Left ventricle myocardium superior (tissue), 1 donor: ENCODE results near the gene CNTNAP5. TPM values are rescaled to one million over a fixed set of nuclear protein-coding genes. Genes with fewer than 3 reads are reported as not detected.
A peak's percentile ranks its signal among the peaks of the same experiment; 100 is the strongest.

ENCODE experiments used
- ATAC-seq: fragments of 200-7000 bp; cut with Tn5 transposase; one replicate; pipeline ENCODE4 v1.9.1; 2020; ENCODE audit warnings: mild to moderate bottlenecking, moderate library complexity
- DNase-seq: peaks from one replicate; pipeline ENCODE4 v3.0.0-alpha.2; 2020
- intact Hi-C: fragments of 100-400 bp; cut with micrococcal nuclease; formaldehyde crosslinking; loops from one replicate; pipeline ENCODE4 v1.11.0; 2022
- total RNA-seq: library from RNA; stranded (reverse); fragmentation: NEBNext Ultra II Directional; extraction: Animal tissue kit (Norgen Biotek cat#: 25700); gene quantifications from one replicate; pipeline ENCODE4 v1.2.1, GENCODE V29; 2021
- donor health status: DM: no; HTN: yes; CAD: no; lungs with severe emphysema.

CNTNAP5 gene
- total RNA-seq, 1 donor from 2014 or later, result not detected

DNA sequence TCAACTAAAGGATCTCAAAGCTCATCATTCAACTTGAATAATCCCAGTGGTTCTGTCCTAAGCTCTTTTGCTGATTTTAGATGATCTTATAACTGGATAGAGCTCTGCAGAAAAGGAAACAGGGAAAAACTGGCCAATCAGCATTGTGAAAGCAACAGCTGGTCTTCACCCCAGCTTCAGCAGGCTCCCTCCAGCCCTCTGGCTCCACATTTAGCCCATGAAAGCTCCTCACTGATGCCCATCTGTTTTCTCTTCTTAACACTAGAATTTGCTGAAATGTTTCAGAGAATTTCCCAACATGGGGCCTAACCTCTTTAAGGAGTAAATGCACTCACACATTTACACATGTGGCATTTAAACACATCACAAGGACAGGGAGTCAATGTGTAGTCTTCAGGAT lies 223.3 kb downstream of the CNTNAP5 start:
- DNase-seq (no peak), ATAC-seq (no peak)
- intact Hi-C loops, result no loop called here

DNA sequence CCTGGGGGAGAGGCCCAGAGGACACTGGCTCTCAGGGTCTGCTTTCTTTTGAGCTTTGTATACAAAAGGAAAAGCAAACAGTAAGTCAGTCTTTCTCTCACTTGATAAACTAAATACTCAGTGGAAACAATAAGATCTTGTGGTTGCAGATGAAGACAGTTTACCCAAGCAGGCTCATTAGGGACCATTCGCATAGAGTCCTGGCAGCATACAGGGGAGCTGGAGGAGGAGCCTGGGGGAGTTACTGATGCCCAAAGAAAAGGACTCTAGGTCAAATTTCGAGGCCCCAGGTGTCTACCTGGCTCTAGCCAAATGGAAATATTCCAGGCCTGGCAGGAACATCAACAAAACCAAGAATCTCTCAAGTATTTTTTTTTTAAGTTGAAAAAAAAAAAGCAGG lies 225.3 kb downstream of the CNTNAP5 start:
- ATAC-seq, result no peak
- intact Hi-C loops, result no loop called here
- no peak for DNase-seq

DNA sequence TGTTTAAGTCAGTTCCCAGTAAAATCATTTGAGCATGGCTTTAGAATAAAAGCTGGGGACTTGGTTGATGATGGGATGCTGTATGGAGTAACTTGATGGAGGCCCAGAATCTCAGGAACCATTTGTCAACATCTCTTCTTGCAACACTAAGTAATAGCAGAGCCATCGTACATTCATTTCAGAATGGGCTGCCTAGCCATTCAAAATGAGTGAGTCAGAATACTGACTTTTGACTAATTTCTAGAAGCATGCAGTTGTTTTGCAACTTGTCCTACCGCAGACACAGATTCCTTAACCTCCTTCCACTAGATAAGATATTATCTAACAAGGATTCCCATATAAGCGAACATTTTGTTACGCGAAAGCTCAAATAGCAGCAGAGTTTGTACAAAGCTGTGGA lies 229.5 kb downstream of the CNTNAP5 start:
- no peak for ATAC-seq
- intact Hi-C loops, result no loop called here
- DNase-seq, result no peak

- intact Hi-C loops, result no loop called here
- no peak for DNase-seq
- ATAC-seq, result no peak
Measured at GRCh38 chr2:124257120-124257519, 232.0 kb downstream of the CNTNAP5 start.

- intact Hi-C loops, result no loop called here
- no peak for DNase-seq
- ATAC-seq, result no peak
Measured at GRCh38 chr2:124258140-124258880, 233.2 kb downstream of the CNTNAP5 start.

DNA sequence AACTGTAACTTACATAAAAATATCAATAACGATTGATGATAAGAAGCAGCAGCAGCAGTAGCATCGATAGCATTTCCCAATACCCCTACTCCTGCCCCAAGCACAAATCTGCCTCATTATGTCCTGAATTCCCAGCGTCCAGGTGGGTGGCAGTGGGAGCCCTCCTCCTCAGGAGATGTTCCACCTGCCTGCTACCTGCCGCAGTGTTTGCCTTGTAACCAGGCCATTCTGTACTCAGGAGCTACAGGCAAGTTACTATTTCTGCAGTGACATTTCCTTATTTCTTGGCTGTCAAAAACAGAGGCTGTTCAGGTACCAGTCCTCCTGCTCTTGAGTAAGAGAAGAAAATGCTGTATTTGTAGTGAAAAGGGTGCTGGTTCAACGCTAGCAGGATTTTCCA lies 236.4 kb downstream of the CNTNAP5 start:
- ATAC-seq (no peak), DNase-seq (no peak)
- intact Hi-C loops, result no loop called here

DNA sequence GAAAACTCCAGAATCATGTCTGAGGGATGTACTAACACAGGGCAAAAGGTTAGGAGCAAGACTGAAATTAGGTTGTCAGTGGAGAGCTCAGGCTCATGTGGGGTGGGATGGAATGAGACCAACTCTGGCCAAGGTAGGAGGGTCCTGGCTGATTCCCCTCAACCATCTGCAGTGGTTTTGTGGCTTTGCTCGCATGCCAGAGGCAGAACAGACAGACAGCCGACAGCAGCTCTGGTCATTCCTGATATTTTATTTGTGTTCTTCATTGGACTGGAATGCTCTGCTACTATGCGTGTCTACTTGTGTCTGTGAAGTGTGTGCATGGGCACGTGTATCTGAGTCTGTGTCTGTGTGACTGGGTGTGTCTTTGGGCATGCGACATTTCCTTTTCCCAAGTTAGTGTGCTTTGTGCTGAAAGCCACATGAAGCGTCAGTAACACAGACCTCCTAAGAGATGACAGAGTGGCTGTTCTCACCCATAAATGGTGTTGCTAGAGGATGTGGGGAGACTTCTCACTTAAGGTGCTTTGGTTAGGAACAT lies 239.5 kb downstream of the CNTNAP5 start:
- intact Hi-C loops, result no loop called here
- no peak for ATAC-seq
- no peak for DNase-seq

DNA sequence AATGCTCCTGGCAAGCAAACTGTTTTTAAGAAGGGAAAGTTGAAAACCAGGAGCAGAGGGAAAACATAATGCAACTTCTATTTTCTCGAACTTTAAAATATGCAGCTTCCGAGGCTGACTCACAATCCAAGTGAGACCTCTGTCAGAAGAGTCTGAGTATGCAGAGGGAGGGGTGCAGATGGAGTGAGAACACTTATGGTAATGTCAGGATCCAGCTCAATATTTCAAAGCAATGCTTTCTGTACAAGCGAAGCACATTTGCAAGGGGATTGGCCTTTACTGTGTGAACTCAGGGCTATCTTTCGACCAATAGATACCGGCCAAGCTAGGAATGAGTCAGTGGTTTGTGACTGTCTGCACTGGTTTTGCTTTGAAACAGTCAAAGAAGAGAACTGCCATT lies 242.7 kb downstream of the CNTNAP5 start:
- intact Hi-C loops, result no loop called here
- DNase-seq, result no peak
- peak; percentile 29 for ATAC-seq

DNA sequence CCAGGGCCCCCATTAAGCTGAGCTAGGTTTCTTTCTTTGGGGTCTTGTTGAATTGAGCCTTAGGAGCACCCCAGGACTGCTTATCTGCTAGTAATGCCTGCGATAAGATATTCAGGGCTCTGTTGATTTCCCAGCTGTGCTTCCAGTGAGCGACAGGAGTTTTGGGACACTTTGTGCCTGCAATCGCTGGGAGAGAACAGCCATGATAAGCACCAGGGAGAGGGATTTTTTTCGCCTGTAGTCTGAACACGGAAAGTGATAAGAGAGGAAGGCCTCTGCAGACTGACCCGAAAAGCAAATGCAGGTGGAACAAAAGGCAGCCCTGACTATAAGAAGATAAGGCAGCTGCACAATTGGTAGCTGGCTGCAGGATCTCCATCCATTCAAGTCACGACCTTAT lies 244.3 kb downstream of the CNTNAP5 start:
- intact Hi-C loops, result no loop called here
- ATAC-seq, result peak; percentile 75
- DNase-seq, result no peak

- intact Hi-C loops, result no loop called here
- DNase-seq (no peak), ATAC-seq (no peak)
Measured at GRCh38 chr2:124272261-124272841, 247.3 kb downstream of the CNTNAP5 start.

DNA sequence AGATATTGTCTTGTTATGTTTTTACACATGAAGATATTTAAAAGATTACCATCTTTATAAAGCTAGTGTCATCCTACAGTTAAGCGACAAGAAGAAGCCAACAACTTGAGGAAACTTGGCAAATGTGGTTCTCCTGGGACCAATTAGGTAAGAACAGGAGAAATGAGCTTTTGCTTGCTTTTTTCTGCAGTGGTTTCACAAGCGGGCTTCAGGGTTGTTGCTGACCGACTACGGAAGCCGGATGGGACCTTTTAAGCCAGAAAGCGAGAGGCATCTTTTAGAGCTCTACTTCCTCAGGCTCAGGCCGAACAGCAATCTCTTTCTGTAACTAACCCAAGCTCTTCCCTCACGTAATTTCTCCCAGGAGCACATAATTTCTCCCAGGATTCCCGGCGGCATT lies 256.5 kb downstream of the CNTNAP5 start:
- ATAC-seq (no peak), DNase-seq (no peak)
- intact Hi-C loops, result no loop called here

GRCh38 chr2:124283096-124283495 lies 258.0 kb downstream of the CNTNAP5 start:
- intact Hi-C loops, result no loop called here

DNA sequence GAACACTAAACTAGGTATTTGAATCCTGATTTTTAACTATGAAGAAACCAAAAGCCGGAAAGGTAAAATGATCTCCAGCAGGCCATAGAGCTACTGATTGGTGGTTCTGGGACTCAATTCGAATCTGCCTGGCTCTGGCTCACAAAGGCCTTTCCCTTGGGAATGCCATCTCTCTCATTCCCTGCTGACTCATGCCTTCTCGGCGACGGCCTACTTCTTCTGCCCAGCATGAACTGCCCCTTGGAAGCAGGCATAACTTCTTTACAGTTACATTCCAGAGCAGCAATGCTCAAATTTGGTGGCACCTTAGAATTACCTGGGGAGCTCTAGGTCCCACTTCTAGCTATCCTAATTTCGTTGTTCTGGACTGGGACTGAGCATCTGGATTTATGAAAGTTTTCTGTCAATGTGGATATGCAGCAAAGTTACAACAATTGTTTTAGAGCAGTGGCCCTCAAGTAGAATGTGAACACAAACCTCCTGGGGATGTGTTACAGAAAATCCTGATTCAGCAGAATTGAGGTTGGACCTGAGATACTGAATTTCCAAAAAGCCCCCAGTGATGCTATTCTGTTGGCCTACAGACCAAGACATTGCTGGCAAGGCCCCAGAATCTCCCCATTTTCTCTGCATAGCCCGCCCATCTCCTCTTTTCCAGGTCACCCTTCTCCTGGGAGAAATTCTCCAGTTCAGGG lies 261.1 kb downstream of the CNTNAP5 start:
- ATAC-seq (no peak), DNase-seq (no peak)
- intact Hi-C loops, result no loop called here

More at GRCh38 chr2:124283096-124283495, 258.0 kb downstream of the CNTNAP5 start:
- no peak for ATAC-seq
- DNase-seq, result no peak

GRCh38 chr2:124289060-124289459 lies 264.0 kb downstream of the CNTNAP5 start:
- no peak for DNase-seq
- no peak for ATAC-seq
- intact Hi-C loops, result no loop called here

DNA sequence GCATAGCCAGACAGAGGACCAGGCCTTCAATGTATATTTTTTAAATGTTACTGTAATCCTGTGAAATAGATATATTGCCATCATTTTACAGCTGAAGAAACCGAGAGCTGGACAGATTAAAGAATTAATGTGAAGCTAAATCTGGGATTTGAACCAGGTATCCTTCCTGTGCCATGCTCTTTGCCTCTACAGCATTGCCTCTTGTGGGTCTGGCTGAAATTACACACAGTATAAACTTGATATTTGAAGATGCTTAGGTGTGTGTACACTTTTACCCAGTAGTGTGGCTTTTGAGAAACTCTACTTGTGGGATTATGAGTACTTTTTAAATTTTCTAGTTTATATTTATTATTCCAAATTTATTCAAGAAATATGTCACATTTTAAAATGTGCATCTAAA lies 264.5 kb downstream of the CNTNAP5 start:
- intact Hi-C loops, result no loop called here
- no peak for ATAC-seq

DNA sequence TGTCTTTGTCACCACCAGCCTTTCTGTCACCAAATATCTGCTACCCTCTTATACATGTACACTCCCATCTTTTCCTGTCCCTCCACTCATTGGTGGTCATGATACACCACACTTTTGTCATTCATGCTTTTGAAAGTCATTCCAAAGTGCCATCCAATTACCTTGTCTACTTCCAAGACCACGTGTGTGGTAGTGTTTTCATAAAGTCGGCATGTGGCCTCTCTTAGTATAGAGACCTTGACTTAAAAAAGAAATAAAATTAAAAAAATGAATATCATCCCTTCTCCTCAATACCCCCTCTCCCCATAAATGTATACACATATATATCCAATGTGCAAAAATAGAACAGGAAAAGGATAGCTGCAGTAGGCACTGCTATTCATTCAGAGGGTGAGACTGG lies 271.4 kb downstream of the CNTNAP5 start:
- no peak for ATAC-seq
- intact Hi-C loops, result no loop called here
- DNase-seq, result no peak

More for the DNA sequence above, 264.5 kb downstream of the CNTNAP5 start:
- DNase-seq, result no peak

GRCh38 chr2:124301915-124302314 lies 276.8 kb downstream of the CNTNAP5 start:
- DNase-seq, result no peak
- intact Hi-C loops, result no loop called here
- no peak for ATAC-seq

GRCh38 chr2:124308319-124309062 lies 283.4 kb downstream of the CNTNAP5 start:
- DNase-seq (no peak), ATAC-seq (no peak)
- intact Hi-C loops, result no loop called here

DNA sequence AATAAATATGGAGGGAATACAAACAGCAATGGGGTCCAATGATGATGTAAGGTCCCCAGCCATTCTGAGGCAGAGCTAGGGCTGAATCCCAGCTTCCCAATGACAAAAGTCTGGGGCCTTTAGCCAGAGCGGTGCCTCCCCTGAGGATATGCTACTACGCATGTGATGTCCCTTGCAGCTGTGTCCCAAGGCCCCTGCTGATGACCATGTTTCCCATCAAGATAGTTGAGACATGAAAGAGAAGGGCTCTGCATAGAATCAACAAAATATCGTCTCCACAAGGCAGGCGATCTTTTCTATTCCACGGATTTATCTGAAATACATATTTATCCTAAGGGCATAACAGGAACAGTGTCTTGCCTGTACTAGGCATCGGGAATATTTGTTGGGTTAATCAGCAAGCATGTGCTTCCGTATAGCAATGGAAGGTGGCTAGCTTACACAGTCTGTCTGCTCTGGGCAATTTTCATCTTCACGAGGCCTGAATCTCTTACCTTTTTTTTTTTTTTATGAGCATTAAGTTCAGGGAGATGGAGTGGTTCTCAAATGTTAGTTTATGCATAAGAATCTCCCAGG lies 284.6 kb downstream of the CNTNAP5 start:
- ATAC-seq (no peak), DNase-seq (no peak)
- intact Hi-C loops, result no loop called here
